Panc1 (cell line): ENCODE results near the gene DSG4. TPM values are rescaled to one million over a fixed set of nuclear protein-coding genes. Genes with fewer than 3 reads are reported as not detected.

ENCODE experiments used
- ATAC-seq: fragments of 200-7000 bp; cut with Tn5 transposase; 2 replicates; pipeline ENCODE4 v1.9.1; 2020; ENCODE audit warnings: mild to moderate bottlenecking, moderate library complexity
- BruUV-seq: library from RNA; stranded (reverse); fragments of 400-500 nt; replicated peaks from 2 replicates; lab custom pipeline; 2021; lab: Mats Ljungman, UMichigan
- CTCF ChIA-PET: fragments of 300-600 bp; sonication (Branson Sonifier 250); formaldehyde crosslinking; loops from one replicate; lab custom pipeline; 2022; ENCODE audit warnings: antibody characterized with exemption; lab: Charles Lee
- POLR2A ChIA-PET: fragments of 300-600 bp; sonication (Branson Sonifier 250); formaldehyde crosslinking; loops from one replicate; lab custom pipeline; 2022; ENCODE audit warnings: antibody characterized with exemption; lab: Charles Lee
- DNase-seq: peaks from one replicate; pipeline ENCODE4 v3.0.0-alpha.2; 2010; ENCODE audit warnings: low read depth, low spot score
- H3K27ac ChIP-seq: 2 replicates; pipeline ENCODE4 v1.5.1; 2011; ENCODE audit warnings: mild to moderate bottlenecking, low read length, inconsistent platforms
- H3K27me3 ChIP-seq: fragments of 200-500 bp; sonication (Bioruptor generic); 2 replicates; pipeline ENCODE4 v1.6.0; 2014; ENCODE audit warnings: low read length, inconsistent platforms; ENCODE audit not compliant: control insufficient read depth, insufficient read depth
- H3K36me3 ChIP-seq: fragments of 200-500 bp; sonication (Bioruptor generic); 2 replicates; pipeline ENCODE4 v1.5.1; 2014; ENCODE audit warnings: inconsistent platforms, mild to moderate bottlenecking, low read length, moderate library complexity; ENCODE audit not compliant: control insufficient read depth, insufficient read depth
- H3K4me1 ChIP-seq: 2 replicates; pipeline ENCODE4 v1.5.1; 2011; ENCODE audit warnings: inconsistent platforms, mild to moderate bottlenecking, low read length, moderate library complexity; ENCODE audit not compliant: control insufficient read depth, insufficient read depth
- H3K4me3 ChIP-seq, 2 experiments: 2 replicates each; pipeline ENCODE4 v1.5.1; 2011 to 2012; ENCODE audit warnings: low read depth in 2 of 2, low read length in 2 of 2, mild to moderate bottlenecking in 2 of 2, inconsistent platforms in 1 of 2, moderate library complexity in 1 of 2
- H3K9me3 ChIP-seq: fragments of 200-500 bp; sonication (Bioruptor generic); 2 replicates; pipeline ENCODE4 v1.5.1; 2014; ENCODE audit warnings: low read depth, mild to moderate bottlenecking, inconsistent platforms, low read length, moderate library complexity; ENCODE audit not compliant: control insufficient read depth, insufficient read depth
- CTCF ChIP-seq: fragments of 450-650 bp; IDR thresholded peaks from 2 replicates; pipeline ENCODE4 v1.5.1; 2017; ENCODE audit warnings: mild to moderate bottlenecking
- POLR2AphosphoS5 ChIP-seq: IDR thresholded peaks from 2 replicates; pipeline ENCODE4 v1.6.1; 2012; ENCODE audit warnings: mild to moderate bottlenecking, low read depth, low read length, moderate library complexity
- REST ChIP-seq, 2 experiments: IDR thresholded peaks; 2 replicates each; pipeline ENCODE4 v1.6.1; 2011 to 2012; ENCODE audit warnings: low read depth in 2 of 2, control low read depth in 1 of 2, low read length in 1 of 2, mild to moderate bottlenecking in 1 of 2, moderate library complexity in 1 of 2; ENCODE audit not compliant: insufficient read depth in 1 of 2
- SIN3A ChIP-seq: IDR thresholded peaks from 2 replicates; pipeline ENCODE4 v1.6.1; 2012; ENCODE audit warnings: low read depth, mild to moderate bottlenecking, low read length, moderate library complexity, borderline replicate concordance; ENCODE audit not compliant: insufficient read depth
- TCF7L2 ChIP-seq: IDR thresholded peaks from 2 replicates; pipeline ENCODE4 v1.6.1; 2011; ENCODE audit warnings: mild to moderate bottlenecking, low read depth, low read length, inconsistent platforms
- in situ Hi-C: cut with HindIII; loops from 2 replicates; pipeline ENCODE4 v1.10.0; 2016; ENCODE audit warnings: low sequenced_read_pairs, low pct_unique_long_range_greater_than_20kb
- intact Hi-C: fragments of 100-400 bp; cut with micrococcal nuclease; formaldehyde crosslinking; loops from one replicate; pipeline ENCODE4 v1.10.0; 2022; ENCODE audit not compliant: unreplicated experiment
- total RNA-seq: library from RNA; stranded (reverse); gene quantifications from one replicate; pipeline ENCODE4 v1.2.1, GENCODE V29; 2021; ENCODE audit not compliant: unreplicated experiment

Gene DSG4
- total RNA-seq, 1 experiment from 2014 or later: not detected

GRCh38 chr18:31410716-31411483 is 34.3 kb downstream of the DSG4 start:
- Histone ChIP-seq H3K27me3 (no peaks in the 10 kb centered on the region), H3K4me3 (no peak overlapping the region), H3K36me3 (no peaks in the 10 kb centered on the region), H3K27ac (no peak overlapping the region), H3K4me1 (no peaks in the 10 kb centered on the region), H3K9me3 (no peaks in the 10 kb centered on the region)
- ATAC-seq (no peak), DNase-seq (no peak)
- ChIA-PET CTCF (interaction anchor here (0.6 kb wide), 1 partner anchor 325 kb away, joined by 3 read pairs; no protein-coding TSS in a partner anchor), POLR2A (no interaction called here)
- TF ChIP-seq CTCF (no peak), POLR2AphosphoS5 (no peak), TCF7L2 (no peak), SIN3A (no peak), REST (IDR thresholded peaks at IDR 0.05; ENCODE audit: insufficient read depth in 1 of 2, low read depth in 2 of 2, low read length in 1 of 2) (no peak)
- intact Hi-C loops (no loop called here), in situ Hi-C loops (no loop called here)
- no TSS peak for BruUV-seq

- H3K9me3 ChIP-seq: no peaks in the 10 kb centered on the region
- no peak for ATAC-seq
- POLR2A ChIA-PET: no interaction called here
These were observed 36.6 kb downstream of the DSG4 start for GRCh38 chr18:31413137-31413536.

More at GRCh38 chr18:31413137-31413536, 36.6 kb downstream of the DSG4 start:
- no peak for DNase-seq
- intact Hi-C loops (no loop called here), in situ Hi-C loops (no loop called here)
- Histone ChIP-seq H3K4me1 (no peaks in the 10 kb centered on the region), H3K27ac (no peak overlapping the region), H3K4me3 (no peak overlapping the region), H3K27me3 (no peaks in the 10 kb centered on the region), H3K36me3 (no peaks in the 10 kb centered on the region)
- CTCF ChIA-PET: no interaction called here
- no TSS peak for BruUV-seq
- TF ChIP-seq CTCF (no peak), REST (IDR thresholded peaks at IDR 0.05; ENCODE audit: insufficient read depth in 1 of 2, low read depth in 2 of 2, low read length in 1 of 2) (no peak), POLR2AphosphoS5 (no peak), TCF7L2 (no peak), SIN3A (no peak)
